K562 (cell line): ENCODE data around the gene EHD2. TPM values are rescaled to one million over a fixed set of nuclear protein-coding genes. Genes with fewer than 3 reads are reported as not detected.
A peak's percentile ranks its signal among the peaks of the same experiment; 100 is the strongest.

Source experiments
- ATAC-seq: fragments of 200-7000 bp; cut with Tn5 transposase; 3 replicates; pipeline ENCODE4 v1.9.1; 2020; ENCODE audit warnings: moderate library complexity
- BruUV-seq: library from RNA; stranded (reverse); fragments of 400-500 nt; replicated peaks from 2 replicates; lab custom pipeline; 2021; lab: Mats Ljungman, UMichigan
- CTCF ChIA-PET: fragments of 300-600 bp; formaldehyde crosslinking; extraction: SDS; loops from one replicate; lab custom pipeline; 2021; ENCODE audit warnings: low intra/inter-chr PET ratio; lab: Yijun Ruan, JAX
- POLR2A ChIA-PET: fragments of 300-600, 350-650 bp; sonication (Branson Sonifier 250); formaldehyde crosslinking; extraction: SDS; loops from one replicate; lab custom pipeline; 2021; ENCODE audit warnings: antibody characterized with exemption, inconsistent platforms; lab: Yijun Ruan, JAX
- DNase-seq, 4 experiments: peaks; one replicate each; pipeline versions ENCODE4 v3.0.0 to v3.0.0-alpha.2; 2011 to 2018; ENCODE audit warnings: low spot score in 3 of 4, mixed read lengths in 3 of 4; ENCODE audit errors: extremely low read depth in 1 of 4
- FAIRE-seq: peaks from 2 replicates; lab custom pipeline; 2011; peaks lifted over from hg19 to GRCh38; lab: Jason Lieb, UNC
- H2AFZ ChIP-seq: 2 replicates; pipeline ENCODE4 v1.6.0; 2011; ENCODE audit warnings: low read depth, low read length, control low read depth, inconsistent platforms
- H3K27ac ChIP-seq: fragments of 200-600 bp; 3 replicates; pipeline ENCODE4 v1.8.0; 2011; ENCODE audit warnings: low read depth, mild to moderate bottlenecking, control low read depth, inconsistent platforms, low read length, moderate library complexity, mixed read lengths; ENCODE audit errors: extremely low read depth
- H3K27me3 ChIP-seq, 2 experiments: fragments of 300-600 bp in 1 of 2; 2 replicates in 1 of 2; 3 replicates in 1 of 2; pipeline versions ENCODE4 v1.6.0 to v1.8.0; 2011; ENCODE audit warnings: inconsistent platforms in 2 of 2, low read length in 2 of 2, mild to moderate bottlenecking in 1 of 2, mixed read lengths in 1 of 2, moderate library complexity in 1 of 2; ENCODE audit not compliant: control insufficient read depth in 2 of 2, insufficient read depth in 2 of 2
- H3K36me3 ChIP-seq: fragments of 300-600 bp; 3 replicates; pipeline ENCODE4 v1.8.0; 2011; ENCODE audit warnings: mild to moderate bottlenecking, low read length, inconsistent platforms; ENCODE audit not compliant: control insufficient read depth, insufficient read depth
- H3K4me1 ChIP-seq, 2 experiments: fragments of 200-600 bp in 1 of 2; replicated peaks in 1 of 2; 2 replicates in 1 of 2; 3 replicates in 1 of 2; pipeline versions ENCODE4 v1.5.1 to v1.8.0; 2011; ENCODE audit warnings: inconsistent platforms in 2 of 2, low read length in 2 of 2, mild to moderate bottlenecking in 1 of 2, mixed read lengths in 1 of 2, moderate library complexity in 1 of 2; ENCODE audit not compliant: control insufficient read depth in 2 of 2, insufficient read depth in 2 of 2
- H3K4me2 ChIP-seq: 2 replicates; pipeline ENCODE4 v1.6.1; 2011; ENCODE audit warnings: low read length, control low read depth, inconsistent platforms, mixed read lengths; ENCODE audit not compliant: insufficient read depth
- H3K4me3 ChIP-seq: fragments of 200-600 bp; sonication (generic), shearing (Covaris generic); 2 replicates; pipeline ENCODE4 v1.5.1; 2016; ENCODE audit warnings: control low read depth, inconsistent platforms
- H3K79me2 ChIP-seq: fragments of 200-600 bp; 3 replicates; pipeline ENCODE4 v1.8.0; 2011; ENCODE audit warnings: low read length, inconsistent platforms; ENCODE audit not compliant: control insufficient read depth, insufficient read depth
- H3K9ac ChIP-seq, 2 experiments: 2 replicates each; pipeline versions ENCODE4 v1.6.0 to v1.6.1; 2011; ENCODE audit warnings: low read depth in 2 of 2, low read length in 2 of 2, control low read depth in 1 of 2, inconsistent platforms in 1 of 2, mild to moderate bottlenecking in 1 of 2, mixed read lengths in 1 of 2; ENCODE audit not compliant: insufficient read depth in 1 of 2
- H3K9me1 ChIP-seq: one replicate; pipeline ENCODE4 v1.6.0; 2011; ENCODE audit warnings: inconsistent platforms, mild to moderate bottlenecking, low read length, moderate library complexity; ENCODE audit not compliant: control insufficient read depth, insufficient read depth
- H3K9me3 ChIP-seq: replicated peaks from 2 replicates; pipeline ENCODE4 v1.5.1; 2011; ENCODE audit warnings: low read depth, low read length, inconsistent platforms; ENCODE audit not compliant: control insufficient read depth, insufficient read depth
- H4K20me1 ChIP-seq: replicated peaks from 2 replicates; pipeline ENCODE4 v1.6.1; 2011; ENCODE audit warnings: low read length, inconsistent platforms, mixed read lengths; ENCODE audit not compliant: control insufficient read depth, insufficient read depth
- JUND ChIP-seq, 2 experiments: IDR thresholded peaks; 2 replicates in 1 of 2; 3 replicates in 1 of 2; pipeline ENCODE4 v1.6.1; 2011; ENCODE audit warnings: borderline replicate concordance in 2 of 2, low read depth in 2 of 2, low read length in 2 of 2, improper control_type of control experiment in 1 of 2, missing biosample characterization in 1 of 2, missing genetic modification characterization in 1 of 2, missing genetic modification reagents in 1 of 2
- POLR2G ChIP-seq: fragments of 200-400 bp; formaldehyde crosslinking; IDR thresholded peaks from 2 replicates; pipeline ENCODE4 v1.6.1; 2017; ENCODE audit warnings: low read depth, mild to moderate bottlenecking, antibody characterized with exemption, low read length, moderate library complexity
- RBFOX2 ChIP-seq: fragments of 200-400 bp; formaldehyde crosslinking; IDR thresholded peaks from 2 replicates; pipeline ENCODE4 v1.6.1; 2017; ENCODE audit warnings: low read depth, mild to moderate bottlenecking, low read length, moderate library complexity
- RBM22 ChIP-seq: fragments of 200-400 bp; formaldehyde crosslinking; IDR thresholded peaks from 2 replicates; pipeline ENCODE4 v1.6.1; 2018; ENCODE audit warnings: low read length, low read depth; ENCODE audit not compliant: poor library complexity, severe bottlenecking
- WGBS: fragments of 100-300 bp; shearing (Covaris generic); methylation state at CpG from one replicate; pipeline ENCODE4 v1.1.6; 2016; ENCODE audit warnings: low coverage, mixed read lengths; ENCODE audit not compliant: insufficient coverage; ENCODE audit errors: missing lambda C conversion rate; 5-methylcytosine and 5-hydroxymethylcytosine counted together
- in situ Hi-C: fragments of 300-500 bp; cut with MboI; formaldehyde crosslinking; loops from 4 replicates; pipeline ENCODE4 v1.15.0; 2018; ENCODE audit warnings: inconsistent platforms, mixed read lengths
- intact Hi-C: fragments of 100-400 bp; cut with micrococcal nuclease; formaldehyde crosslinking; loops from 2 replicates; pipeline ENCODE4 v1.14.2; 2022
- polyA plus RNA-seq, 8 experiments: library from polyadenylated mRNA; depleted of rRNA in 4 of 8; stranded (reverse) in 5 of 8; unstranded in 3 of 8; fragments of >200 nt; fragmentation: Nextera tagmentation in 2 of 8; fragmentation: Illumina TruSeq in 1 of 8; extraction: Ambion mirVana in 2 of 8; extraction: Trizol in 1 of 8; gene quantifications; 2 replicates each; pipeline versions ENCODE4 v1.2.1 to v1.2.3, GENCODE V29; 2011 to 2014; ENCODE audit warnings: inconsistent platforms in 1 of 8, missing spikeins in 1 of 8
- total RNA-seq, 7 experiments: library from RNA; depleted of rRNA in 6 of 7; stranded (reverse); fragments of >200 nt in 6 of 7; fragmentation: Illumina TruSeq in 2 of 7; extraction: Trizol in 2 of 7; gene quantifications; 2 replicates each; pipeline versions ENCODE4 v1.2.1 to v1.2.3, GENCODE V29; 2011 to 2021; ENCODE audit warnings: low replicate concordance in 1 of 7

The EHD2 gene
- total and polyA plus RNA-seq, 9 of the 15 experiments (the other 6 are each of a cell fraction or from before 2014, with no cell fraction given): 1.7 to 32.2 (median 3.0) TPM

DNA sequence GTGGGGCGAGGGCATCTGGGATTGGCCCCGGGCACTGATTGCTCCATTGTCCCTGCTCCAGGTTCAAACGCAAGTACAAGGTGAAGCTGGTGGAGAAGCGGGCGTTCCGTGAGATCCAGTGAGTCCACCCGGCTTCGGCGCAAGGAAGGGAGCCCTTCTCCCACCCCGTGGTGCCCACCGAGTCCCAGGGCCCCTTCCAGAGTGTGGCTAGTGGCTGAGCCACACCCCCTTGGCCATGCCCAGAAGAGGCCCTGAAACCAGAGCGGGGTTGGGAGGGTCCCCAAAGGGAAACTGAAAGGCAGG lies 43.4 kb downstream of the EHD2 start:
- Histone ChIP-seq H3K27me3 (no peaks in the 10 kb centered on the region), H3K79me2 (no peaks in the 10 kb centered on the region), H3K9me1 (no peaks in the 10 kb centered on the region), H3K4me2 (no peak overlapping the region), H3K4me1 (peaks cover 0 to 21% of the 10 kb centered on the region in 2 experiments; a peak in 2 of 5 replicates), H3K9me3 (no peaks in the 10 kb centered on the region), H3K36me3 (peaks cover 76% of the 10 kb centered on the region; the same call in 2 of the 3 replicates), H4K20me1 (peaks cover 7% of the 10 kb centered on the region), H3K4me3 (no peak overlapping the region), H3K27ac (no peak overlapping the region), H2AFZ (no peak overlapping the region), H3K9ac (no peak overlapping the region; a peak in 1 of 4 replicates)
- CTCF ChIA-PET: no interaction called here
- in situ Hi-C loops: no loop called here
- intact Hi-C loops: no loop called here
- BruUV-seq: no TSS peak
- TF ChIP-seq POLR2G (peak; percentile 50), RBFOX2 (peak; percentile 57), JUND (IDR thresholded peaks at IDR 0.05; ENCODE audit: borderline replicate concordance, low read depth, low read length) (no peak), JUND (tag; IDR thresholded peaks at IDR 0.05; ENCODE audit: borderline replicate concordance, low read depth, low read length) (no peak), RBM22 (peak; percentile 12)
- WGBS: 83% methylated on average over 2 of the region's 12 CpGs
- no peak for DNase-seq
- POLR2A ChIA-PET: interaction anchor here (0.6 to 3.4 kb wide), 4 partner anchors 10 to 979 kb away, joined by 3 to 17 read pairs (median 12); partner anchors contain the start of gene NOP53
- no peak for ATAC-seq
- no peak for FAIRE-seq
